HG02973 (cell line): ENCODE measurements around the gene RHBDL1.
"Not testable (repeated sequence)": the region's sequence is repeated elsewhere in the genome, so short reads cannot be mapped to it uniquely, and the experiment has no call there.

ENCODE experiments used
- ATAC-seq: cut with Tn5 transposase; IDR thresholded peaks from one replicate; pipeline ENCODE4 v1.9.1; 2021; ENCODE audit warnings: moderate library complexity; ENCODE audit not compliant: unreplicated experiment

Gene RHBDL1

DNA sequence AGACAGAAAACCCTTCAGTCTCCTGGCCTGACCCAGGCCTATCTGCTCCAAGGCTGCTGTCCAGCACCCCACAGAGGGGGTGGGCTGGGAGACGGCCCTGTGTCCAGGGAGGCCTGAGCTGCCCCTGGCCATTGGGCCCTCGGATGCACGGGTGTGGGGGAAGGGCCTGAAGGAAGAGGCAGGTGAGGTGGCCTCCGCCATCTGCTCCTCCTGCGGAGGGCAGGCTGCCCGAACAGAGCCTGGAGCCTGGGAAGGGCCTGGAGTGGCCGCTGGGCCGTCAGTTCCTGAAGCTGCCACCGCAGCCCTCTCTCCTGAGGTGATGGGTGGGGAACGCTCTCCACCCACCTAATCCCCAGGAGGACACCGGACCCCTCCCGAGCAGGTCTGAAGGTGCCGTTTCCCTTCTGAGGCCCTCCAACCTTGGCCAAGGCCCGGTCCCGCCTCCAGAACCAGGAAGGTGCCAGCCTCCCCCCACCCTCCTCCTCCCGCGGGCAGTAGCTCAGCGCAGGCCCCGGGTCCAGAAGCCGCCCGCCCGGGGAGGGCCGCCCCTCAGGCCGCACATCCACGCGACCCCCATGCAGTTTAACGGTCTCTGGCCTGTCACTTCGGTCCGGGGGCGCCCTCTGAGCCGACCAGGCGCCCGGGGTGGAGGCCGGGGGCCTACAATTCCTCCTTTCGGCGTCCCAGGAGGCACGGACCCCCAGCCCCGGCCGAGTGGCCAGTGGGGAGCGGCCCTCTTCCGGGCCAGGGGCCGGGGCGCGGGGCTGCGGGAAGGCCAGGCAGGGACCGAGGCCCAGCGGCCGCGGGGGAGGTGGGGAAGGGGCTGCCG lies 29.3 kb downstream of the RHBDL1 start:
- no peak for ATAC-seq

DNA sequence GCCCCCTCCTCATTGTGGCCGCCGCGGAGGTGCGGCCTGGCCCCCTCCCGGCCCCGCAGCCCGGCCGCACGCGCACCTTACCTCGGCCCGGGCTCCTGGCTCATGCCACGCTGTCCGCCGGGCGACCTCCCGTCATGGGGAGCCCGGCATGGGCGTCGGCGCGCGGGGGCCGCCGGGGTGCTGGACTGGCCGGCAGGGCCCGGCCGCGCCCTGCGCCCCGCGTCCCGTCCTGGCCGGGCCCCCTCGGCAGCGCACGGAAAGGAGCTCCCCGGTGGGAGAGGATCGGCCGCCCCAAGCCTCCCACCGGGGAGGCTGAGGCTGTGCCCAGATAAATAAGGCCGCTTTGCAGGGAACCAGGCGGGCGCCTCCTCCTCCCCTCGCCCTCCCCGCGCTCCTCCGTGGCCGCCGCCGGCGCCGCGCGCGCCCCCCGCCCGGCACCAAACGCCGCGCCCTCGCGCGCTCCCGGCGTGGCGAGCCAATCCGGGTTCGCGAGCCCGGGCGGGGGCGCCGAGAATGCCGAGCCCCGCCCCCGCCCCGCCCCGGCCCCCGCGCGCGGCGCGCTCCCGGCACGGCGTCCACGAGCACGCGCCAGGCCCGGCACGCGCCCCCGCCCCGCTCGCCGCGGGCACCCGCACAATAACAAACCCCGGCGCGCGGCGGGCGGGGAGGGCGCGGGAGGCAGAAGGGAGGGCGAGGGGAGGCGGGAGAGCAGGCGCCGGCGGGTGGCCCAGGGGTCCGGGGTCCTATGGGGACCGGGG lies 30.1 kb downstream of the RHBDL1 start, which contains the start of gene FBXL16:
FBXL16 (minus strand) TSS at position 371 of the 758 bp plus-strand sequence. CDS start 8,396 bp downstream, outside the sequence.
- no peak for ATAC-seq

DNA sequence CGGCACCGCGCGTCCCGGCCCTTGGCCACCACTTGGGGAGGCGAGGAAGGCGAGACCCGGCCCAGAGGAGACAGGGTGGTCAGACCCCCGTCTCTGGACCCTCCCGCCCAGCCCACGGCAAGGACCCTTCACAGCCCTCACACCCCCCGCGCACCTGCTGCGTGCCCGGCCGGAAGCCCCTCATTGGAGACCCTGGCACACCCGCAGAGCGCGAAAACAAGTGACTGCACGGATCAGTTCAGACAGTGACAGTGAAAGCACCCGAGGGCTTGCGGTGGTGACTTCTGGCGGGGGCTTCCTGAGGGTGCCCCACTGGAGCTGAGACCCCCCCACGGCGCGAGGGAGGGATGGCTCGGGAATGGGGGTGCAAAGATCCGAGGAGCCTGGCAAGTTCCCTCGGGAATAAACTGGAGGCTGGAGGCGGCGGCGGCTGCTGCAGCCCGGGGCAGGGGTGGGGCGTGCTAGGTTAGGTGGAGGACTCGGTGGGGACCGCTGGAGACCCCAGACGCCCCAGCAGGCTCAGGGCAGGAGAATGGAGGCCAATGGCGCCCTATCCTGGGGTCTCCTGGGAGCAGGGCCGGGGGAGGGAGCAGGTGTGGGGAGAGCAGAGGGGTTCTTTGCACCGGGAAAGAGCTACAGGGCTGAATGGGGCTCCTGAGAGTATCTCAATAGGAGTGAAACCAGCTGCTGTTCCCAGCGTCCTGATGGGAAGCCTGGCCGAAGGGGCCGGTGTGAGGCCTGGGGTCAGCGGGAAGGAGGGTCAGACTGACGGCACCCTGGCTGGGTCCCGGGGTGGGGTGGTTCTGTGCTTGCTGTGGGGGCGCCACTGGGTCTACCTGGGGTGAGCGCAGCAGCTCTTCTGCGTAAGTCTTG lies 31.0 kb downstream of the RHBDL1 start:
- no peak for ATAC-seq

DNA sequence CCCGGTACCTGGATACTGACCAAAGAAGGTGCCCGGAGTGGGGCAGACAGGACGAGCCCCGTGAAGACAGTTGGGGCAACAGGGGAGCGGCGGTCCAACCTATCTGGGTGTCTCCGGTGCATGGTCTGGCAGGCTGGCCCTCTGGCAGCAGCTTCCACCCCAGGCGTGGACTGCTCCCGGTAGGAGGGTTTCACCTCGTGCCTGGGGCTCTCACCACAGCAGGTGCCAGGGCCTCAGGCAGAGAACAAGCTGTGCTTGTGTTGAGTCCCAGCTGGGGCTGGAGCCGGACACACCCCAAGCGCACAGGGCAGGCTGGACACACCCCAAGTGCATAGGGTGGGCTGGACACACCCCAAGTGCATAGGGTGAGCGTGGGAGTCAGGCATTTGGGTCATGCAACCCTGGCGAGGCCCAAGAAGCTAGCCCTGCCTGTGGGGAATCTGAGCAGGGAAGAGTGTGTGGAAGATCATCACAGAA lies 31.6 kb downstream of the RHBDL1 start:
- no peak for ATAC-seq

DNA sequence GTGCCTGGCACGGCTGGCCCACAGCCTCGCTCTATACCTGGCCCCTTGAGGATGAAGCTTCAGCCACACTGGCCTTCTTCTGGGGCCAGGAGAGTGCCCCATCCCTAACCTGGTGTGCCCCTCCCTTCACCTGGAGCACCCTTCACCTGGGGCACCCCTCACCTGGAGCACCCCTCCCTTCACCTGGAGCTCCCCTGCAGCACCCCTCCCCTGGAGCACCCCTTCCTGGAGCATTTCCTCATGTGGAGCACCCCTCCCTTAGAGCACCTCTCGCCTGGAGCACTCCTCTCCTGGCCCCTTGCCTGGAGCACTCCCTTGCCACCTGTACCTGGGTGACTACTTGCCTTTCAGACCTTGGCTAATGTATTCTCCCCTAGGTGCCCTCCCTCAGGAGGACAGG lies 32.5 kb downstream of the RHBDL1 start:
- ATAC-seq: no peak

DNA sequence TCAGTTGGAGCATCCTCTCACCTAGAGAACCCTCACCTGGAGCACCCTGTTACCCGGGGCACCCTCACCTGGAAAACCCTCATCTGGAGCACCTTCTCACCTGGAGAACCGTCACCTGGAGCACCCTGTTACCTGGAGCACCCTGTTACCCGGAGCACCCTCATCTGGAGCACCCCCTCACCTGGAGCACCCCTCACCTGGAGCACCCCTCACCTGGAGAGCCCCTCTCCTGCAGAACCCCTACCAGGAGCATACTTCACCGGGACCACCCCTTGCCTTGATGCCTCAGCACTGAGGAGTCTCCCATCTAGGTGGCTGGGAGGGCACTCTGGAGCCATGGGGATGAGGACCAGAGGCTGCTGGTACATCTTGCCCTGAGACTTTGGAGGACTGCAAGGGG lies 33.5 kb downstream of the RHBDL1 start:
- ATAC-seq: no peak

DNA sequence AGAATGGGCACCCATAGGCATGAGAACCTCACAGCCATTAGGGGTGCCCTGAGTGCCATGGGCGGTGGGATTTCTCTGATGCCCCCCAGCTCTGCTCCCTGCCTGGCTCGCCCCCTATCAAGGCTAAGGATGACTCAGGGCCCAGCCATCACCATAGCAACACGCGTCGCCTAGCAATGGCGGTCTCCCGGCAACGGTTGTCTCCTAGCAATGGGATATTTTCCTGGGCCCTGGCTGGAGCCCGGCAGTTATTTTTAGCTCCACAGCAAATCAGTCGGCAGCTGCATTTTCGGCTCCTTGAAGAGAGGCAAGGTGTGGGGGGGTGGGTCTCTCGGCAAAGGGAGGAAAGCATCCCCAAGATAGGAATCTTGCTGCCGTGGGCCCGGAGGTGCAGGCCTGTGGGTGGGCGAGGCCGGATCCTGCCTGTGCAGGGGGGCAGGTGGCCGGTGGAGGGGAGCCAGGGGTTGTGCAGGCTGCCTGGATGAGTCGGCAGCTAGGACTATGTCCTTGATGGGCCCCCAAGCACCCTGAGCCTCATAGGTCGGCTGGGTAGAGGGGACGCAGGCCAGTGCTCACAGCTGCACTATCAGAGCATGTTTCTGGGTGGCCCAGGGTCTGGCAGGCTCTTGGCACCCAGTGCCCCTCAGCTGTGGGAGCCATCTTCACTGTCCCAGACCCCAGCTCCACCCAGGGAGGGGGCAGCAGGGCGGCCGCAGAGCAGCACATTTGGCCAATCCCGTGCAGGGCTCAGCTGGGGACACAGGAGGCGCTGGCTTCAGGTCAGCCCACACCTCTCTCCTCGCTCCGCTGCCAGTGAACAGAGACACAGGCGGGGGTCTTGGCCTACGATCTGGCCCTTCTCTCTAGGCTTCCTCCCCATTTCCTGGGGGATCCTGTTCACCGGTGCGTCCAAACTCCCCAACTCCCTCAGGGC lies 34.4 kb downstream of the RHBDL1 start:
- no peak for ATAC-seq

DNA sequence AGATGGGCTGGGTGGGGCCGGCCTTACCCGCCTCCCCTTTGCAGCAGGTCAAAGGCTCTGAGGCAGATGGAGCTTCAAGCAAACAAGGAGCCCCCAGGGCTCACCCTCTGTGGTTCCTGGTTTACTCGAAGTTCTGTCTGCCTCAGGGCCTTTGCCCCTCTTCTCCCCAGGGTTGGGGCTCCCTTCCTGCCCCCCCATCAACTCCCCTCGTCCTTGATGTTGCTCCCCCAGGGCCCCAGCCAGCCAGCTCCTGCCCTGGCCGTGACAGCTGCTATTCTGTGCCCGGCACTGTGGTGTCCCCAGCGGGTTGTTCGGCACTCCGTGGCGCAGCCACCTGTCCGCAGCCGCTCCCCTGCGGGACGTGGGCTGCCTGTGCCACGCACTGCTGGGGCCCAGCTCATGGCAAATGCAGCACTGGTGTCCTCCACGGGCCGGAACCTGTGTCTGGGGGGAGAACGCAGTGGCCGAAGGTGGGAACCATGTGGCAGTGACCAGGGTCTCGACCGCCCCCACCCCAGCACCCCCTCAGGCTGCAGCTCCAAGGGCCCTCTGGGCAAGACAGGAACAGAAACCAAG lies 35.1 kb downstream of the RHBDL1 start:
- no peak for ATAC-seq

DNA sequence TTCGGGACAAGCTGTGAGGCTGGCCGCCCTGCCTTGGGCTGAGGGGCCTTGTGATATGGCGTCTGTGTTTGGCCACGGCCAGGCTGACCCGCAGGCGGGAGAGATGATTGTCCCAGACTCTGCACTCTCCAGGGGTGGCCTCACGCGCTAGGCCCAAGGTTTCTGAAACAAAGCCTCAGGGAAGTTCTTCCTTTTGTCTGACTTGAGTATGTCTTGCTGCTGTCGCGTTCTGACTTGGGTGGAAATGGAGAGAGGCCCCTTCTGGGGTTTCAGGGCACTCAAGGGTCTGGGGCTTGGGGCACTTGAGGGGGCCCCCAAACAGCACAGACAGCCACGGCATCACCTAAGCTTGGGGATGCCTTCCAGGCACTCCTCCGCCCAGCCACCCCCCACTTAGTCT lies 35.6 kb downstream of the RHBDL1 start:
- ATAC-seq: no peak

DNA sequence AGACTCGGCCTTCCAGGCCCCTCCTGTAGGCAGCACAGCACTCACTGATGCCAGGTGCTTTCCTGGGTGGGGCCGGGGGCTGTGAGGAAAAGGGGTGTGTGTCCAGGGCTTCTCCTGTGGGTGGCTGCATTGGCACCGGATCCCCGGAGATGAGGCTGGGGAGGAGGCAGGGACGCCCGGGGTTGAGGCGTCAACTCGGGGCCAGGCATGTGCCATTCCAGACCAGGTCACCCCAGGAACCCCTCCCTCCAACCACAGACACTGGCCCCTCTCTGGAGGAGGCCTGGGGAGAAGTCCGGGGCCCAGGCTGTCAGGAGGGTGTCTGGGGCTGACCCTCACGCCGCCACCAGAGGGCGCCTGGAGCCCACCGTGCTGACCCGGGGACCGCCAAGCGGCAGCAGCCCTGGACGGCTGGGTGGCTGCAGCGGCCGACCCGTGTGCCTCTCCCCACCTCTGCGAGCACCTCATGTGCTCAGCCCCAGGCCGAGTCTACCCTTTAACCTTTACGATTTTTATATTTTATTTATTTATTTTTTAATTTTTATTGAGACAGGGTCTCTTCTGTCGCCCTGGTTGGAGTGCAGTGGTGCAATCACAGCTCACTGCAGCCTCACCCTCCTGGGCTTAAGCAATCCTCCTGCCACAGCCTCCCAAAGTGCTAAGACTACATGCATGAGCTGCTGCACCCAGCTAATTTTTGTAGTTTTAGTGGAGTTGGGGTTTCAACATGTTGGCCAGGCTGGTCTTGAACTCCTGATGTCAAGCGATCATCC lies 36.3 kb downstream of the RHBDL1 start:
- ATAC-seq: no peak

DNA sequence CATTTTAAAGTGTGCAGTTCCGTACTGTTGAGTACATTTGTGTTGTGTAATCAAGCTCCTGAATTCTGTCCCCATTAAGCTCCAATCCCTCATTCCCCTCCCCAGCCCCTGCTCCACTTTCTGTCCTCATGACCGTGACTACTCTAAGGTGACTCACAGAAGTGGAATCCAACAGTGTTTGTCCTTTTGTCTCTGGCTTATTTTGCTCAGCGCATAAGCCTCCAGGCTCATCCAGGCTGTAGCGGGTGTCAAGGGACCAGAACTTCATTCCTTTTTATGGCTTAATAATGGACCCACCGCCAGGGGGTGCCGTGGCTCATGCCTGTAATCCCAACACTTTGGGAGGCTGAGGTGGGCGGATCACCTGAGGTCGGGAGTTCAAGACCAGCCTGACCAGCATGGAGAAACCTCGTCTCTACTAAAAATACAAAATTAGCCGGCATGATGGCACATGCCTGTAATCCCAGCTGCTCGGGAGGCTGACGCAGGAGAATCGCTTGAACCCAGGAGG lies 37.3 kb downstream of the RHBDL1 start:
- not testable (repeated sequence) for ATAC-seq

DNA sequence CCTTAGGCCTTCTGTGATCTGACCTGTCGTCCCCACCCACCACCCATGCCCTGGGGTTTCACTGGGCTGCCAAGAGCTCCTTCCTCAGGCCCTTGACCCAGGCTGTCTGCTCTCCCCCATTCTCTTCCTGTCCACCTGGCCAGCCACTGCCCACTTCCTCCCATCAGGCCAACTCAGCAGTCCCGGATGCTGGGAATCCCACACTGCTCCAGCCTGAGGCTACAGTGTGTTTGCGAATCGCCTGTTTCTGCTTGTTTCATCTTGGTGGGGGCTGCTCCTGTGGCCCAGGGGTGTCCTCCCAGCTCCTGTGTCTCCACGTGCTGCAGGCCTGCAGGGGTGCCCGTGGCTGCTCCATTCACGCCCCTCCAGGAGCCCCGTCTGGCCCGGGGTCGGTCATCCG lies 38.6 kb downstream of the RHBDL1 start:
- no peak for ATAC-seq

DNA sequence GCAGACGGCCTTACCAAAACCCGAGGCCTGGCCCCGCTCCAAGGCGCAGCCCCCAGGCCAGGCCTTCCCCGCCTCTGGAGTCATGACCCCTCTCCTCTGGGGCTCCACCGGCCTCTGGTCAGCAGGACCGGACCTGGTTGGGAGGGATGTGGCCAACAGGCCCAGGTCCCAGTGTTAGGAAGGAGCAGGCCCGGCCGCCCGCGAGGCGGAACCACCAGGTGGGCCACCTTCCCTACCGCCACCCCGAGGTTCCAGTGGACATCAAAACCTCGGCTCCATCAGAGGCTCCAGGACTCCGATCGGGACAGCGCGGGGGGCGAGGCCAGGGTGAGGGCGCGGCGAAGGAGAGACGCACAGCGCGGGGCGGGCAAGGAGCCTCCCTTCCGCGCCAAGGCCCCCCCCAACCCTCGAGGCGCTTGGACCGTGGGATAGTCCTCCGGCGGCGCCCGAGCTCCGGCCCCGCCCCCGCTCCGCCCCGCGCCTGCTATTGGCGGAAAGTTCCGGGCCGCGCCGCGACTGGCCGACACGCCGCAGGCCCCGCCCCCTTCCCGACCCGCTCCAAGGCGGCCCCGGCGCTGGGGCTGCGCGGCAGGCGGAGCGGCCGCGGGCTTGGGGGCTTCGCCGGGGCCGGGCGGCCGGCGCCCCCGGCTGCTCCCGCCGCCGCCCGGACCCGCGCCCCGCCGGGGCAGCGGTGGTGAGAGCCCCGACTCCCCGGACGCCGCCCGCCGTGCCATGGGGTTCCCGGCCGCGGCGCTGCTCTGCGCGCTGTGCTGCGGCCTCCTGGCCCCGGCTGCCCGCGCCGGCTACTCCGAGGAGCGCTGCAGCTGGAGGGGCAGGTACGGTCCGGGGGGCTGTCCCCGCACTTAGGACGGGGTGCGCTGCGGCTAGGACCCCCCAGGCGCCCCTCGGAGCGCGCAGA lies 39.3 kb downstream of the RHBDL1 start, which contains the start of gene METRN:
METRN (plus strand) TSS at position 561 of the 919 bp plus-strand sequence; CDS start at position 733, 172 bp downstream.
- peak; percentile 63 for ATAC-seq

DNA sequence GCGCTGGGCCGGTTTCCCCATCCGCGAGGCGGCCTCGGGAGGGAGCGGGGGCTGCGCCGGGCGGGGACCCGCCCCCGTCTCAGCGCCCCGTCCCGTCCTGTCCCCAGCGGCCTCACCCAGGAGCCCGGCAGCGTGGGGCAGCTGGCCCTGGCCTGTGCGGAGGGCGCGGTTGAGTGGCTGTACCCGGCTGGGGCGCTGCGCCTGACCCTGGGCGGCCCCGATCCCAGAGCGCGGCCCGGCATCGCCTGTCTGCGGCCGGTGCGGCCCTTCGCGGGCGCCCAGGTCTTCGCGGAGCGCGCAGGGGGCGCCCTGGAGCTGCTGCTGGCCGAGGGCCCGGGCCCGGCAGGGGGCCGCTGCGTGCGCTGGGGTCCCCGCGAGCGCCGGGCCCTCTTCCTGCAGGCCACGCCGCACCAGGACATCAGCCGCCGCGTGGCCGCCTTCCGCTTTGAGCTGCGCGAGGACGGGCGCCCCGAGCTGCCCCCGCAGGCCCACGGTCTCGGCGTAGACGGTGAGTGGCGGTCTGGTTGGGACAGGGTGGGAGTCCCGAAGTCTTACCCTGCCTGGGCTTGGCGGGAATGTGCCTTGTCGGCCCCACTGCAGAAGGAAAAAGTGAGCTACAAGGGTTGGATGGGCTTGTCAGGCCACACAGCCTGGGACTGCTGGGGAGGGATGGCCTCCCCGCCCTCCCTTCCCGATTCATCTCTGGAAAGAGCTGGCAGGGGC lies 40.2 kb downstream of the RHBDL1 start:
- ATAC-seq: no peak

DNA sequence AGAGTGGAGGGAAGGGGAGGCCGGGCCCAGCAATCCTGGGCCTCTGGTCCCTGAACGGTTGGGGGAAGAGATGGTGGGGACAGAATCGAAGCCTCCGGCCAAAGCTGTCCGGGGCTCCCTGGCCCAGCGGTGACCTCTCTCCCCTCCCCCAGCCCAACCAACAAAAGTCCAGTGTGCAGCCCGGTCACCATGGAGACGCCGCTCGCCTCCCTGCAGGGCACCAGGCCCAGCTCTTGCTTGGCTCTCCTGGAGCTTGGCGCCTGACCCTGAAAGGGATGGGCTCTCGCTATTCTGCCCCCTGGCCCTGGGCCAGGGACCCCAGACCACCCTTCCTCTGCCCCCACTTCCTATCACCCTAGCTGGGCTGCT lies 40.7 kb downstream of the RHBDL1 start:
- no peak for ATAC-seq

DNA sequence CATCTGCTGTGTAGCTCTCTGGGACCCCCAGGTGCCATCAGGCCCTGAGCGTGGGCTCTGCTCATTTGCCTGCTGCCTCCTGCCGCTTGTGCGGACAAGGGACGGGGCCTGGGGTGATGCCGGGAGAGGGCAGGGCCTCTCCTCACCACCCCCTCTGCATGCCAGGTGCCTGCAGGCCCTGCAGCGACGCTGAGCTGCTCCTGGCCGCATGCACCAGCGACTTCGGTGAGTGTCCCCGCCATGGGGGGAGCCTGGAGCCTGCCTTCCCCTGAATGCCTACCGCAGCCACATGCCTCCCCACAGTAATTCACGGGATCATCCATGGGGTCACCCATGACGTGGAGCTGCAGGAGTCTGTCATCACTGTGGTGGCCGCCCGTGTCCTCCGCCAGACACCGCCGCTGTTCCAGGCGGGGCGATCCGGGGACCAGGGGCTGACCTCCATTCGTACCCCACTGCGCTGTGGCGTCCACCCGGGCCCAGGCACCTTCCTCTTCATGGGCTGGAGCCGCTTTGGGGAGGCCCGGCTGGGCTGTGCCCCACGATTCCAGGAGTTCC lies 41.4 kb downstream of the RHBDL1 start:
- no peak for ATAC-seq
